Caco-2 (cell line): ENCODE data around the gene MYH14. TPM values are rescaled to one million over a fixed set of nuclear protein-coding genes. Genes with fewer than 3 reads are reported as not detected.

Experiments used
- BruUV-seq: library from RNA; stranded (reverse); fragments of 400-500 nt; replicated peaks from 2 replicates; lab custom pipeline; 2021; lab: Mats Ljungman, UMichigan
- CTCF ChIA-PET: fragments of 300-600 bp; sonication (Branson Sonifier 250); formaldehyde crosslinking; loops from one replicate; lab custom pipeline; 2022; ENCODE audit warnings: antibody characterized with exemption; lab: Charles Lee
- POLR2A ChIA-PET: fragments of 300-600 bp; sonication (Branson Sonifier 250); formaldehyde crosslinking; loops from one replicate; lab custom pipeline; 2022; ENCODE audit warnings: antibody characterized with exemption; lab: Charles Lee
- DNase-seq, 2 experiments: peaks; one replicate each; pipeline versions ENCODE4 v3.0.0 to v3.0.0-alpha.2; 2020 to 2022
- H3K27me3 ChIP-seq: replicated peaks from 2 replicates; pipeline ENCODE4 v1.6.0; 2011; ENCODE audit warnings: low read length; ENCODE audit not compliant: control insufficient read depth, insufficient read depth
- H3K36me3 ChIP-seq: 2 replicates; pipeline ENCODE4 v1.5.1; 2011; ENCODE audit warnings: low read length; ENCODE audit not compliant: control insufficient read depth, insufficient read depth
- H3K4me1 ChIP-seq: fragments of 250-450 bp; sonication (Bioruptor Pico); 2 replicates; pipeline ENCODE4 v1.5.1; 2020; ENCODE audit warnings: mild to moderate bottlenecking
- H3K4me3 ChIP-seq: 2 replicates; pipeline ENCODE4 v1.5.1; 2011; ENCODE audit warnings: low read depth, mild to moderate bottlenecking, control low read depth, low read length
- H3K9me3 ChIP-seq: fragments of 250-450 bp; sonication (Bioruptor Pico); 2 replicates; pipeline ENCODE4 v1.5.1; 2020; ENCODE audit warnings: mild to moderate bottlenecking, moderate library complexity
- H3K27ac Mint-ChIP-seq: one replicate; pipeline ENCODE4 v1.8.0; 2022; ENCODE audit warnings: mixed read lengths; ENCODE audit not compliant: unreplicated experiment
- H3K27me3 Mint-ChIP-seq: one replicate; pipeline ENCODE4 v1.8.0; 2022; ENCODE audit warnings: mixed read lengths; ENCODE audit not compliant: insufficient read depth, unreplicated experiment
- H3K36me3 Mint-ChIP-seq: one replicate; pipeline ENCODE4 v1.8.0; 2022; ENCODE audit warnings: mild to moderate bottlenecking, mixed read lengths; ENCODE audit not compliant: insufficient read depth, unreplicated experiment
- H3K4me1 Mint-ChIP-seq: one replicate; pipeline ENCODE4 v1.8.0; 2022; ENCODE audit warnings: low read depth, mixed read lengths; ENCODE audit not compliant: unreplicated experiment
- H3K4me3 Mint-ChIP-seq: one replicate; pipeline ENCODE4 v1.8.0; 2022; ENCODE audit warnings: mild to moderate bottlenecking, moderate library complexity, mixed read lengths; ENCODE audit not compliant: unreplicated experiment
- H3K9me3 Mint-ChIP-seq: one replicate; pipeline ENCODE4 v1.8.0; 2022; ENCODE audit warnings: mixed read lengths; ENCODE audit not compliant: unreplicated experiment
- intact Hi-C: fragments of 100-400 bp; cut with micrococcal nuclease; formaldehyde crosslinking; loops from one replicate; pipeline ENCODE4 v1.10.0; 2022; ENCODE audit not compliant: unreplicated experiment
- total RNA-seq: library from RNA; stranded (reverse); gene quantifications from 2 replicates; pipeline ENCODE4 v1.2.3, GENCODE V29; 2022
- TF ChIP-seq, protein P1 (sequence below), 2 experiments: fragments of 200-600 bp in 1 of 2; IDR thresholded peaks; 1 replicate in 1 of 2; 2 replicates in 1 of 2; pipeline versions ENCODE4 v1.5.1 to v1.8.0; 2011 to 2022; ENCODE audit warnings: antibody characterized with exemption in 1 of 2, control low read depth in 1 of 2, inconsistent platforms in 1 of 2, low read depth in 1 of 2, low read length in 1 of 2, mild to moderate bottlenecking in 1 of 2, moderate library complexity in 1 of 2; ENCODE audit not compliant: insufficient read depth in 1 of 2, severe bottlenecking in 1 of 2, unreplicated experiment in 1 of 2

Gene MYH14
- total RNA-seq, 1 experiment from 2014 or later, result 89.8 TPM

DNA sequence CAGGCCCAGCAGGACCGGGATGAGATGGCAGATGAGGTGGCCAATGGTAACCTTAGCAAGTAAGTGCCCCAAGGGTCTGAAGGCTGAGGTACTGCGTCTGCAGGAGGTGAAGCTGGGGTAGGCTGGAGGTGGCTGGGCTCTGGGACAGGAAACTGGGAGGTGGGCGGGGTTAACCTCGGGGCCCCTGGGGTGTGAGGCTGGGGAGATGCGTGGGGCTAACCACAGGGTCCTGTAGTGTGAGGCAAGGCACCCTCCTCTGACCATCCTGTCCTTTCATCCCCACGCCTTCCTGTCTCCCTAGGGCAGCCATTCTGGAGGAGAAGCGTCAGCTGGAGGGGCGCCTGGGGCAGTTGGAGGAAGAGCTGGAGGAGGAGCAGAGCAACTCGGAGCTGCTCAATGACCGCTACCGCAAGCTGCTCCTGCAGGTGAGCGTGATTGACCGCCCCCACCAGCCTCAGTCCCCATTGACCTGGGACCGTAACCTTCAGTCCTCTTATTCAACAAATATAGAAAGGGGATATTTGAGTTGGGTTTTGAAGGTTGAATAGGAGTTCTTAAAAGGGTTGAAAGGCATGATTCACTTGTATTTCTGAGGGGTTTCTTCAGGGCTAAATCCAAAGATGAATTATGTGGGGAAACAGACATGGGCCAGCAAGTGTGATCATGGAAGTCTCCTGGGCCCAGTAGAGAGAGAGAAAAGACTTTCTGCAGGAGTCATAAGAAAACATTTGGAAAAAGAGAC, 90.0 kb downstream of the MYH14 start:
- TF ChIP-seq, protein P1, sequence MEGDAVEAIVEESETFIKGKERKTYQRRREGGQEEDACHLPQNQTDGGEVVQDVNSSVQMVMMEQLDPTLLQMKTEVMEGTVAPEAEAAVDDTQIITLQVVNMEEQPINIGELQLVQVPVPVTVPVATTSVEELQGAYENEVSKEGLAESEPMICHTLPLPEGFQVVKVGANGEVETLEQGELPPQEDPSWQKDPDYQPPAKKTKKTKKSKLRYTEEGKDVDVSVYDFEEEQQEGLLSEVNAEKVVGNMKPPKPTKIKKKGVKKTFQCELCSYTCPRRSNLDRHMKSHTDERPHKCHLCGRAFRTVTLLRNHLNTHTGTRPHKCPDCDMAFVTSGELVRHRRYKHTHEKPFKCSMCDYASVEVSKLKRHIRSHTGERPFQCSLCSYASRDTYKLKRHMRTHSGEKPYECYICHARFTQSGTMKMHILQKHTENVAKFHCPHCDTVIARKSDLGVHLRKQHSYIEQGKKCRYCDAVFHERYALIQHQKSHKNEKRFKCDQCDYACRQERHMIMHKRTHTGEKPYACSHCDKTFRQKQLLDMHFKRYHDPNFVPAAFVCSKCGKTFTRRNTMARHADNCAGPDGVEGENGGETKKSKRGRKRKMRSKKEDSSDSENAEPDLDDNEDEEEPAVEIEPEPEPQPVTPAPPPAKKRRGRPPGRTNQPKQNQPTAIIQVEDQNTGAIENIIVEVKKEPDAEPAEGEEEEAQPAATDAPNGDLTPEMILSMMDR (IDR thresholded peaks at IDR 0.05; ENCODE audit: insufficient read depth in 1 of 2, low read depth in 1 of 2, low read length in 1 of 2, severe bottlenecking in 1 of 2, unreplicated experiment in 1 of 2), result no peak
- H3K27me3 ChIP-seq, result no peaks in the 10 kb centered on the region
- BruUV-seq, result no TSS peak
- no peaks in the 10 kb centered on the region for H3K9me3 ChIP-seq
- no peak for DNase-seq
- no peak overlapping the region for H3K27ac Mint-ChIP-seq
- H3K4me1 ChIP-seq, result no peaks in the 10 kb centered on the region
- no peak overlapping the region for H3K4me3 ChIP-seq
- ChIA-PET POLR2A (no interaction called here), CTCF (no interaction called here)
- no peaks in the 10 kb centered on the region for H3K4me1 Mint-ChIP-seq
- H3K27me3 Mint-ChIP-seq, result no peaks in the 10 kb centered on the region
- intact Hi-C loops, result no loop called here
- peaks cover 5% of the 10 kb centered on the region for H3K9me3 Mint-ChIP-seq
- no peak overlapping the region for H3K4me3 Mint-ChIP-seq
- H3K36me3 Mint-ChIP-seq, result peaks cover 55% of the 10 kb centered on the region
- peaks cover 5% of the 10 kb centered on the region for H3K36me3 ChIP-seq

DNA sequence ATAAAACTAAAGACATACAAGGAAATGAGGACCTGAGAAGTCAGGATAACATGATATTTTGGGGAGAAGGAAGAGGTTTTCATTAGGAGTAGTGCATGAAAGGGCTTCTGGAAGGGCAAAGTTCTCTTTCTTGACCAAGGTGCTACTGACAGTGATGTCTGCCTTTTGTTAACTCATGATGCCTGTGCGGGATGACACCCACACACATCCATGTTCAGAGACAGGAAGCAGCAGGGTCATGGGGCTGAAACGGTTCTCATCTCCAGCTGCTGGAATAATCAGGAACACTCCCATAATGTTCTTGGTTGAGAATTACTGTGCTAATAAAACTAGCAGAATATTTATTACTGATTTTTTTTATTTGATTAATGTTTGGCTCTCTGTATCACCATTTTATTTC, 96.6 kb downstream of the MYH14 start:
- intact Hi-C loops, result no loop called here
- Histone ChIP-seq H3K27me3 (no peaks in the 10 kb centered on the region), H3K9me3 (no peaks in the 10 kb centered on the region), H3K4me1 (no peaks in the 10 kb centered on the region), H3K4me3 (no peak overlapping the region), H3K36me3 (peaks cover 2% of the 10 kb centered on the region; the same call in 1 of the 2 replicates)
- DNase-seq, result no peak
- CTCF ChIA-PET, result interaction anchor here (0.7 kb wide), 1 partner anchor 12 kb away, joined by 3 read pairs; no protein-coding TSS in a partner anchor
- POLR2A ChIA-PET, result no interaction called here
- TF ChIP-seq, protein P1 (IDR thresholded peaks at IDR 0.05; ENCODE audit: insufficient read depth in 1 of 2, low read depth in 1 of 2, low read length in 1 of 2, severe bottlenecking in 1 of 2, unreplicated experiment in 1 of 2), result no peak
- Mint-ChIP-seq H3K4me3 (no peak overlapping the region), H3K27me3 (no peaks in the 10 kb centered on the region), H3K9me3 (no peaks in the 10 kb centered on the region), H3K27ac (no peak overlapping the region), H3K4me1 (no peaks in the 10 kb centered on the region), H3K36me3 (peaks cover 24% of the 10 kb centered on the region)
- no TSS peak for BruUV-seq

DNA sequence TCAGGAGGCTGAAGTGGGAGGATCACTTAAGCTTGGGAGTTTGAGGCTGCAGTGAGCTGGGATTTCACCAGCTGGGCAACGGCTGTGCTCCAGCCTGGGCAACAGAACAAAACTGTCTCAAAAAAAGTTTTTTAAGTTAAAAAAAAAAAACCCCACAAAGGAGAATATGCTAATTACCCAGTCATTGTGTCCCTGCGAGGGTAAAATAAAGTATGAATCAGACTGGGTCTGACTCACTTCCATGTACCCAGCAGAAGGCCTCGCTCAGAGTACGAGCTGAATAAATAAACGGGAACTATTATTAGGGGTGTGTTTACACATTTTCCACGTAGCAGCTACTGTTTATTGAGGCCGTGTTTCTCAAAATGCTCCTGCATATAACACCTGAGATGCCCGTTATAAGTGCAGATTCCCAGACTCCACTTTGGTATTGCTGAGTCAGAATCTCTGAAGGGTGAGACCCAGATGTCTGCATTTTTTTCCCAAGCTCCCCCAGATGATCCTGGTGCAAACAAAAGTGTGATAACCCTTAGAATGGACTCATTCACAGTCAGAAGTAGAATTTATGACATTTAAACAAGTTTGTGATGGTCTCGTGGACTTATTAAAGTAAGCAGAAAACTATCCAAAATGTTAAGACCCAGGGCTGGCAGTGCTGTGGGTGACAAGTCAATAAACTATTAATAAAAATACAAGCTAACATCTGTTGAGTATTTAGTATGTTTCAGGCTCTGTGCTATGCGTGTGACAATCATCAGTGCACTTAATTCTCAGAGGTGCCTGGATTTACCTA, 97.6 kb downstream of the MYH14 start:
- TF ChIP-seq, protein P1 (IDR thresholded peaks at IDR 0.05; ENCODE audit: insufficient read depth in 1 of 2, low read depth in 1 of 2, low read length in 1 of 2, severe bottlenecking in 1 of 2, unreplicated experiment in 1 of 2), result no peak
- CTCF ChIA-PET, result interaction anchor here (0.7 kb wide), 1 partner anchor 13 kb away, joined by 3 read pairs; no protein-coding TSS in a partner anchor
- peaks cover 18% of the 10 kb centered on the region for H3K36me3 Mint-ChIP-seq
- no peaks in the 10 kb centered on the region for H3K4me1 ChIP-seq
- no peaks in the 10 kb centered on the region for H3K27me3 ChIP-seq
- no peak for DNase-seq
- H3K4me3 ChIP-seq, result no peak overlapping the region
- POLR2A ChIA-PET, result no interaction called here
- no peak overlapping the region for H3K27ac Mint-ChIP-seq
- H3K9me3 Mint-ChIP-seq, result no peaks in the 10 kb centered on the region
- H3K4me3 Mint-ChIP-seq, result no peak overlapping the region
- no peaks in the 10 kb centered on the region for H3K27me3 Mint-ChIP-seq
- no TSS peak for BruUV-seq
- H3K36me3 ChIP-seq, result peaks cover 2% of the 10 kb centered on the region; the same call in 1 of the 2 replicates
- H3K9me3 ChIP-seq, result no peaks in the 10 kb centered on the region
- intact Hi-C loops, result no loop called here
- no peaks in the 10 kb centered on the region for H3K4me1 Mint-ChIP-seq
